Cortex of kidney (tissue), 1 donor: ENCODE results near the gene TSTD1.
"Not testable (repeated sequence)": the region's sequence is repeated elsewhere in the genome, so short reads cannot be mapped to it uniquely, and the experiment has no call there.

ENCODE experiments used
- DNase-seq: peaks from one replicate; lab custom pipeline; 2025; lab: John Stamatoyannopoulos, UW

TSTD1 gene

DNA sequence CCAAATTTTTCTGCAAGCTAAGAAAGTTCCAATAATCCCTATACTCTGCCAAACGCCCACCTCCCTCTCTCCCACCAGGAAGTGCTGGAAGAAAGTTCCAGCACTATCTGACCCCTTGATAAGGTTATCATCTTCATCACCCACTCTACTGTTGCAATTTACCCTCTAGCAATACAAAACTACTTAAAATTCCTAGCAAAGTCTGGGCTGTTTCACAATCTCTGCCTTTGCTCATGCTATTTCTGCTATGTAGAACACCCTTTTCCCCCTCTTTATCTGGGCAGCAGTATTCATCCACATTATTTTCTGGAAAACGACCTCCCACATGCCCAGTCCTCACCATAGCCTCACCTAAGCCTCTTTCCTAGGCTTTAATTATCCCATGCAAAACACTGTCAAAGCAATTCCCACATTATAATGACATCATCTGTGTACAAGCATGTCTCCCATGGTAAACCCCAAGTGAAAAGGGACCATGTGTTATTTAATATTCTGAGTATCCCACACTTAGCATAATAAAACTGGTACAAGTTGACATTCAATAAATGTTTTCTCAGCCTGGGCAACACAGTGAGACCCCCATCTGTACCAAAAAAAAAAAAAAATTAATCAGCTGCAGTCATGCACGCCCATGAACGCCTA is 29.8 kb downstream of the TSTD1 start:
- DNase-seq, result no peak

DNA sequence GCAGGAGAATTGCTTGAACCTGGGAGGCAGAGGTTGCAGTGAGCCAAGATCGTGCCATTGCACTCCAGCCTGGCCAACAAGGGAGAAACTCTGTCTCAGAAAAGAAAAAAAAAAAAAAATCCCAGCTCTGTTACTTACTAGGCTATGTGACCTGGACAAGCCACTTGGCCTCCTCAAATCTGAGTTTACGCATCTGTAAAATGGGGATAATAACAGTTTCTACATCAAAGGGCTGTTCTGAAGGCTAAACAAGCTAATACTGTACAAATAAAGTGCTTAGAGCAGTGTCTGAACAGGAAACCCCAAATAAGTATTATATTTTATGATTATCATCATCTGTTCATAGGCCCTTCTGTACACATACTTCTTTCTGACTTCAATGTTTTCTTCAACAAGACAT is 31.4 kb downstream of the TSTD1 start:
- DNase-seq, result no peak

DNA sequence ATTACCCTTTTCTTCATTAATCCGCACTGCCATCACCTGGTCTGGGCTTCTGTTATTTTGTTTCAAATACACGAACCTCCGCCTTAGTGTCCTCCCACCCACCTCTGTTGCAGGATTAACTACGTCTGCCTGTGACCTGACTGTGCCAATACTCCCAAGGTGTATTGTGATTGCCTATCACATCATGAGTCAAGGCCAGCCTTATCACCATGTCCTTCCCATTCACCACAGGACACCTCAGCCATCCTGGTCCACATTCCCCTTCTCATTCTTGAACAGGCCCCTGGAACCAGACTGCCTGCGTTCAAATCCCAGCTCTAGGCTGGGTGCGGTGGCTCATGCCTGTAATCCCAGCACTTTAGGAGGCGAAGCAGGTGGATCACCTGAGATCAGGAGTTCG is 32.2 kb downstream of the TSTD1 start:
- DNase-seq, result no peak

DNA sequence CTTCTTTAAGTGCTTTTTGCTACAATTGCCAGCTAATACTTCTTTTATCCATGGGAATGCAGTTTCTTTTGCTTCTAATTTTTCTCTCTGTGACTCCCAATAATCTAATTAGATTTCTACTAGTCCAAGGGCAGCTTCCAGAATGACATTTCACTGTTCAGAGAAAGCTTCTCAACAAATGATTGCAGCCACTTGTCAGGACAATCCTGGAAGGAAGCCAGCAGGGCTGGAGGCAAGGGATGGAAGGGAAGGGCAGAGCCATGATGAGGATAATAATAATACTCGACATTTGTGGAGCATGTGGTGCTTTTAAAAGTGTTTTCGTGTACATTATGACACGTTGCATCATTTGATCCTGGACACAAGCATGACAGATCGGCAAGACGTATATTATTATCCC is 37.2 kb downstream of the TSTD1 start:
- DNase-seq, result no peak

DNA sequence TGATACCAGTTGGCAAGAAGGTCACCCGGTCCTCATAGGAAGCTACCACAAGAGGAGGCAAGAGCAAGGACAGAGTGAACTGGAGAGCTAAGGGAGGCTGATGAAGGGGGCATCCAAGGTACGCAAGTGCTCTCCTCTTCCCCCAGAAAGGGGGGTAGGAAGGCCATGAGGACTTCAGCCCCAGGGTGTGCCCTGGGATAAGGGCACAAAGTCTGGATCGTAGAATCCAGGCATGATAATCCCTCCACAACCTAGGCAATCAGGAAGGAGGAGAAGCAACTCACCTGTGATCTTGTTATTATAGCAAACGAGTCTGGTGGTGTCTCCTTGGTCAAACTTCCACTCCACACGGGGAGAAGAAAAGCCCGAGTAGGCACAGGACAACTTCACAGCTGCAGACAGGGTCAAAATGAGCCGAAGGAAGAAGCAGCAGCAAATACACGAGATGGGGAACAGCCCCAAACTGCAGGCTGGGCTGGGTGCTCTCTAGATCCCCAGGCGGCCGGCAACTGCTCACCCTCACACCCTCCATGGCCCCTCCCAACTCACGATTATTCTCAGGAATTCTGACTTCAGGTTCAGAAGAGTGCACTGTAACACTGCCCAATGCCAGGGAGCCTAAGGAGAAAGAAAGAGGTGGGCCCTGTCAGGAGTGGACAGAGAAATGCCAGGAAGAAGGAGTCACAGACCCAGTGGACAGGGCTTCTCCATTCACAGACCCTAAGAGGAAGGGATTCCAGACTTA is 37.9 kb downstream of the TSTD1 start:
- no peak for DNase-seq

DNA sequence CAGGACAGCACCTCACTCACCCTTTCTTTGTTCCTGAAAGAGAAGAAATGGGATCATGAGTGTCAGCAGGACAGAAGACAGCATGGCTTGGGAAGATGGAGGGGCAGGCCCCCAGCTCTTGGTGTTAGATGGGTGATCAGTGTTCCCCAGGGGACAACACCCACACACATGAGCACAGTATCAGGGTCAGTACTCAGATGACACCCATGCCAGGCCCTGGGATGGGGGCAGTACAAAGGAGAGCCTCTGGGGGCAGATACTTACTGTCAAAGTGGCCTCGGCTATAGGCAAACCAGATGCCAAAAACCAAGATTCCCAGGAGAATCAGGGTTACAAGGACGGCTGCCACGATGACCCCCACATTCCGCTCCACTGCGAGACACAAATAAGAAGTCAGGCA is 39.4 kb downstream of the TSTD1 start:
- DNase-seq, result no peak

DNA sequence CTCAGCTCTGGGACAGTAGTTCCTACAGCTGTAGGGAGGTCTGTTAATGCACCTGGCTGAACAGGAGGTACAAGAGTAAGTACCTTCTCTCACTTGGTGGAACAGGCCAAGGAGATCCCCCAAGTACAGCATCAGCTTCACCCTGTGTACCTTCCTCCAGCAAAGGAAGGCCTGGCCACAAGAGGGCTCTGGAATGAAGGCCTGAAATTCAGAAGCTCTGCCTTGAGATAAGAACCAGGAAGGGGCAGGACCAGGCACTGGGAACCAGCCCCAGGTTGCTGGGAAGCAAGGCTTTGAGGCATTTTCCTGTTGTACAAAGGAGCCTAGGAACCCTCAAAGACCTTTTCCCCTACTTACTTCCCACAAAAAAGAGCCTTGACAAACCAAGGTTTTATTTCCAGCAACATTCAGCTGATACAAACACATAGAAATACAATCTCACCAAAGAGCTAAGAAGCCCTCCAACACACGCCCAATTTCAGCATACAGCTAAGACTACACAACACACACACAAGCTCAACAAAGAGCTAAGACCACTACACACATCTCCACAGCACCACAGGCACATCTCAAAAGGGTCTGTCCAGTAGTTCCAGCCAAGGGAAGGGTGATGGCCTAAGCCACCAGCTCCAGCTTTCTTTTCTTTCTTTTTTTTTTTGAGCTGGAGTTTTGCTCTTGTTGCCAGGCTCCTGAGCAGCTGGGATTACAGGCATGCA is 41.3 kb downstream of the TSTD1 start:
- no peak for DNase-seq

DNA sequence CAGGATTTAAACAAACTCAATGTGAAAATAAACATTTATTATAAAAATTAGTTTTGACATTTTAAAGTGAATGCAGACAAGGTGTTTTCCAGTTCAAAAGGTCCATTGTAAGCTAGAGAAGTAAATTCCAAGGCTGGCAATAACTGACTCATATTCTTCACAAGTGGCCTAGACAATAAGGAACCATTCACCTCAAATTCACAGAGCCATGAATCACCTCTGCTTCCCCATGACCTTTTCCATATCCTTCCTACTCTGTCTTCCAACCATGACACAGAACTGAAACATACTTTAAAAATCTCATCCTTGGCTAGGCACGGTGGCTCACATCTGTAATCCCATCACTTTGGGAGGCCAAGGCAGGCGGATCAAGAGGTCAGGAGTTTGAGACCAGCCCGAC is 42.6 kb downstream of the TSTD1 start:
- DNase-seq, result no peak

DNA sequence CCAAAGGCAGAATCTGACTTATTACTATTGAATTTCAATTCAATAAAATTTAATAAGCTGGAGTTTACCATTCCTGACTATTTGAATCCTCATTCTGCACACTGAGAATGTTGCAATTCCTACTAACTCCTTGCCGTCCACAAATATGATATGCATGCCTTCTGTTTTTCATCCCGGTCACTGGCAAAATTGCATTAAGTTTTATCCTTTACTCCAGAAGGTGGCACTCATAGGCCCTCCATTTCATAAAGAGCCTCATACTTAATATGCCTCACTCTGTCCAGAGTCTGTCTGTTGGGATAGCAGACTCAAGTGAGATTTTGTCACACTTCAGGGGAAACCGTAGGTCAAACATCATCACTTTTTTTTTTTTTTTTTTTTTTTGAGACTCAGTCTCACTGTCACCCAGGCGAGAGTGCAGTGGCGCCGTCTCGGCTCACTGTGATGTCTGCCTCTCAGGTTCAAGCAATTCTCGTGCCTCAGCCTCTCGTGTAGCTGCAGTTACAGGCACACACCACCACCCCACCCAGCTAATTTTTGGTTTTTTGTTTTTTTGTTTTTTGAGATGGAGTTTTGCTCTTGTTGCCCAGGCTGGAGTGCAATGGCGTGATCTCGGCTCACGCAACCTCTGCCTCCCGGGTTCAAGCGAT is 45.1 kb downstream of the TSTD1 start:
- no peak for DNase-seq

DNA sequence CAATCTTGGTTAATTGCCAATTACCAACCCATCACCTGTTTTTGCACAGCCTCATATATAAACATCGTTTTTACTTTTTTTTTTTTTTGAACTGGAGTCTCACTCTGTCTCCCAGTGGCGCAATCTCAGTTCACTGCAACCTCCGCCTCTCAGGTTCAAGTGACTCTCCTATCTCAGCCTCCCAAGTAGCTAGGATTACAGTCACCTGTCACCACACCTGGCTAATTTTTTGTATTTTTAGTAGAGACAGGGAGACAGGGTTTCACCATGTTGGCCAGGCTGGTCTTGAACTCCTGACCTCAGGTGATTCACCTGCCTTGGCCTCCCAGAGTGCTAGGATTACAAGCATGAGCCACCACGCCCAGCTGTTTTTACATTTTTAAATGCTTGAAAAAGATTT is 46.7 kb downstream of the TSTD1 start:
- DNase-seq, result not testable (repeated sequence)
